ENCODE measurements around the gene RARB.

RARB gene

DNA sequence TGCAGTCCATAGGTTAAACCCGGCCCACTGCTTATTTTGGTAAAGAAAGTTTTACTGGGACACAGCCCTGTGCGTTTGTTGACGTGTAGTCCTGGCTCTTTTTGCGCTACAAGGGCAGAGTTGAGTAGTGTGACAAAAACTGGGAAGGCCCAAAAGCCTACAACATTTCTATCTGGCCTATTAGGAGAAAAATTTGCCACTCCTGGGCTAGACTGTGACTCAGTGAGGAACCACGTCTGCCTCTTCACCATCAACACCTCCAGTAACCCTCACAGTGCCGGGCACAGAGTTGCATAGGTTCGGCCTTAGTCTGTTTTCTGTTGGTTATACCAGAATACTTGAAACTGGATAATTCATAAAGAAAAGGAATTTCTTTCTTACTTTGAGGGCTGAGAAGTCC is 126.3 kb downstream of the RARB start:
- no peaks in the 10 kb centered on the region for H3K79me2 ChIP-seq (ENCODE audit: control insufficient read depth, insufficient read depth, low read length)
- DNase-seq = no peak
- H2BK5ac ChIP-seq (ENCODE audit: low read length) = no peak overlapping the region
- no peak overlapping the region for H2AK5ac ChIP-seq (ENCODE audit: low read length)
- H3K18ac ChIP-seq (ENCODE audit: low read length) = no peak overlapping the region
- no peaks in the 10 kb centered on the region for H3K79me1 ChIP-seq (ENCODE audit: low read length)
- no peak overlapping the region for H3K4ac ChIP-seq (ENCODE audit: low read depth, low read length)
- no peak overlapping the region for H3K4me3 ChIP-seq (ENCODE audit: low read length)
- no peak overlapping the region for H4K5ac ChIP-seq (ENCODE audit: low read length)
- H3K9ac ChIP-seq (ENCODE audit: low read length) = no peak overlapping the region
- no peaks in the 10 kb centered on the region for H3K27me3 ChIP-seq (ENCODE audit: insufficient read depth, low read length, poor library complexity)
- H3K56ac ChIP-seq (ENCODE audit: low read length) = no peak overlapping the region
- no CpG with 5 or more reads among the region's 7 CpGs for WGBS (ENCODE audit: extremely low coverage, insufficient coverage, low lambda C conversion rate)
- H4K8ac ChIP-seq (ENCODE audit: low read depth, low read length) = no peak overlapping the region
- no peak overlapping the region for H3K27ac ChIP-seq (ENCODE audit: low read depth, low read length)
- no peak overlapping the region for H2BK120ac ChIP-seq (ENCODE audit: low read depth, low read length)
- H3K36me3 ChIP-seq (ENCODE audit: control insufficient read depth, insufficient read depth, low read length) = no peaks in the 10 kb centered on the region
- no peak overlapping the region for H3K4me2 ChIP-seq (ENCODE audit: low read length)
- no peaks in the 10 kb centered on the region for H3K4me1 ChIP-seq (ENCODE audit: control insufficient read depth, low read depth, low read length)
- H2BK15ac ChIP-seq (replicated peaks; ENCODE audit: low read depth) = no peak overlapping the region
- no peak overlapping the region for H3K23ac ChIP-seq (ENCODE audit: low read length)

DNA sequence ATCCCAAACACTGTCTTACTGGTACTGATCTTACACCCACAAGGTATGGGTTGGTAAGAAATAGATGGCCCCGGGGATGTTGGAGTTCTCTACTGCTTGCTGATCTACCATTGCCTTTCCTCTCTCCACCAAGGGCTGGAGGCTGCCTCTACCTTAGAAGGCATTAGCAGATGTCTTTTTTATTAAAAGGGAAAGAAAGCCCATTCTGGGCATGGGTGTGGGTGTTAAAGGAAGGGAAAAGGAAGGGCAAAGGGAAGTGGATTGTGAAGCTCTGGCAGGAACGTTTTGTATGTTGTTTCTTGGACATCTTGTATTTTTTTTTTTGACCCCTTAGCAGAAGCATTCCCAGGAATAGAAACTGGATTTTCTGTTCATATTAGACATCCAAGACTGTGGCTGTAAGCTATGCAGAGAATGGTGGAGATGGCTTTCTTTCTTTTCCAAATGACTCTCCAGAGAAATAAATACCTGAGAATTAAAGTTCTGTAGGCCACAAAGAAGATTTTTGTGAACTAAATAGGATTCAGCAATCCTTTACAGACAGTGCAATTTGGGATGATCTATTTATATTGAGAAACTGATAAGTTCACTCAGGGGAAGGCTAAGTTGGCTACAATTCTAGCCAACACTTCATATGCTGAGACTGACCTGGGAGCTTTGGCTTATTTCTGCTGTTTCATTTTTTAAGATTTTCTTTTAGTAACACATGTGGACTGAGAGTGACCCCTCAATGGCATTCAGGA is 127.8 kb downstream of the RARB start:
- H3K27ac ChIP-seq (ENCODE audit: low read depth, low read length) = no peak overlapping the region
- DNase-seq = no peak
- H3K18ac ChIP-seq (ENCODE audit: low read length) = no peak overlapping the region
- H2BK15ac ChIP-seq (replicated peaks; ENCODE audit: low read depth) = no peak overlapping the region
- H2BK5ac ChIP-seq (ENCODE audit: low read length) = no peak overlapping the region
- H2BK120ac ChIP-seq (ENCODE audit: low read depth, low read length) = no peak overlapping the region
- no peaks in the 10 kb centered on the region for H3K79me2 ChIP-seq (ENCODE audit: control insufficient read depth, insufficient read depth, low read length)
- H4K8ac ChIP-seq (ENCODE audit: low read depth, low read length) = no peak overlapping the region
- no peak overlapping the region for H3K4me3 ChIP-seq (ENCODE audit: low read length)
- no peak overlapping the region for H3K4ac ChIP-seq (ENCODE audit: low read depth, low read length)
- no peak overlapping the region for H3K9ac ChIP-seq (ENCODE audit: low read length)
- H2AK5ac ChIP-seq (ENCODE audit: low read length) = no peak overlapping the region
- H3K4me2 ChIP-seq (ENCODE audit: low read length) = no peak overlapping the region
- no peaks in the 10 kb centered on the region for H3K79me1 ChIP-seq (ENCODE audit: low read length)
- H3K56ac ChIP-seq (ENCODE audit: low read length) = no peak overlapping the region
- no peaks in the 10 kb centered on the region for H3K4me1 ChIP-seq (ENCODE audit: control insufficient read depth, low read depth, low read length)
- no peak overlapping the region for H4K5ac ChIP-seq (ENCODE audit: low read length)
- WGBS (ENCODE audit: extremely low coverage, insufficient coverage, low lambda C conversion rate) = no CpG with 5 or more reads among the region's 2 CpGs
- H3K36me3 ChIP-seq (ENCODE audit: control insufficient read depth, insufficient read depth, low read length) = no peaks in the 10 kb centered on the region
- no peak overlapping the region for H3K23ac ChIP-seq (ENCODE audit: low read length)
- no peaks in the 10 kb centered on the region for H3K27me3 ChIP-seq (ENCODE audit: insufficient read depth, low read length, poor library complexity)

DNA sequence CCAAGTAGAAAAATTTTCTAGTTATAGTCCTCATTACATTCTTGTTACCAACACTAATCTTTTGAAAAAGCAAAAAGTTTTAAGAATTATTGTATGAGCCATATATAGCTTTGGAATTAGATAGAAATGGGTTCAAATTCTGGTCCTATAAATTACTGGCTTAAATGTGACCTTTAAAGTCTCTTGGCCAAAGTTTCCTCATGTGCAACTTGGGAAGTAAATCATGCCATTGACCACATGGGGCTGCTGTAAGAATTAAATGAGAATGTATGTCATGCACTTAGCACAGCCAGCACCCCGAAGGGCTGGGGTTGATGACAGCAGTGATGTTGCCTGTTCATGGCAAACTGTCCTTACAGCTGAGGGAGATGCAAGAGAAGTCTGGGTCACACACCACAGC is 128.4 kb downstream of the RARB start:
- no CpG with 5 or more reads among the region's 1 CpG for WGBS (ENCODE audit: extremely low coverage, insufficient coverage, low lambda C conversion rate)
- Histone ChIP-seq H3K56ac (ENCODE audit: low read length) (no peak overlapping the region), H4K8ac (ENCODE audit: low read depth, low read length) (no peak overlapping the region), H3K27me3 (ENCODE audit: insufficient read depth, low read length, poor library complexity) (no peaks in the 10 kb centered on the region), H3K36me3 (ENCODE audit: control insufficient read depth, insufficient read depth, low read length) (no peaks in the 10 kb centered on the region), H2BK5ac (ENCODE audit: low read length) (no peak overlapping the region), H2BK120ac (ENCODE audit: low read depth, low read length) (no peak overlapping the region), H3K4me1 (ENCODE audit: control insufficient read depth, low read depth, low read length) (no peaks in the 10 kb centered on the region), H3K4me3 (ENCODE audit: low read length) (no peak overlapping the region), H4K5ac (ENCODE audit: low read length) (no peak overlapping the region), H3K27ac (ENCODE audit: low read depth, low read length) (no peak overlapping the region), H2AK5ac (ENCODE audit: low read length) (no peak overlapping the region), H3K23ac (ENCODE audit: low read length) (no peak overlapping the region), H3K79me2 (ENCODE audit: control insufficient read depth, insufficient read depth, low read length) (no peaks in the 10 kb centered on the region), H3K18ac (ENCODE audit: low read length) (no peak overlapping the region), H3K4me2 (ENCODE audit: low read length) (no peak overlapping the region), H3K4ac (ENCODE audit: low read depth, low read length) (no peak overlapping the region), H3K9ac (ENCODE audit: low read length) (no peak overlapping the region), H3K79me1 (ENCODE audit: low read length) (no peaks in the 10 kb centered on the region), H2BK15ac (replicated peaks; ENCODE audit: low read depth) (no peak overlapping the region)
- DNase-seq = no peak

DNA sequence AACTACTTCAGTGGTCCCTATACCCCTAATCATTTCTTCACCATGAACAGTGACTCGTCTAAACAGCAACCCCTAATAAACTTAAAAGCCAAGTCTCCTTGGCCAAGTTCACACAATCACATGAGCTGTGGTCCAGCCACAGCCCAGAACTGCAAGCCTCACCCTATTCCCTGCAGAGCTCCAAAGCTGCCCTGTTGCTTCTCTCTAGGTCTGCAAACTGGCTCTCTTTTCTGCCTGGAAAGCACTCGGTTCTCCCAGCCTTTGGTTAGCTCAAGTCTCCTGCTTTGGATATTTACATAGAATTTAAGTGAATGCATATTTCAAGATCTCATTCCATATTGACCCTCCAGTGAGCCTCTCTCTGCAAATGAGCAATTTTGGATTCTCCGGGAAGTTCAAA is 129.6 kb downstream of the RARB start:
- no peaks in the 10 kb centered on the region for H3K4me1 ChIP-seq (ENCODE audit: control insufficient read depth, low read depth, low read length)
- no peak overlapping the region for H2BK15ac ChIP-seq (replicated peaks; ENCODE audit: low read depth)
- no peak overlapping the region for H2BK120ac ChIP-seq (ENCODE audit: low read depth, low read length)
- H3K79me1 ChIP-seq (ENCODE audit: low read length) = no peaks in the 10 kb centered on the region
- H3K56ac ChIP-seq (ENCODE audit: low read length) = no peak overlapping the region
- no CpG with 5 or more reads among the region's 3 CpGs for WGBS (ENCODE audit: extremely low coverage, insufficient coverage, low lambda C conversion rate)
- H3K18ac ChIP-seq (ENCODE audit: low read length) = no peak overlapping the region
- H3K4ac ChIP-seq (ENCODE audit: low read depth, low read length) = no peak overlapping the region
- H3K4me2 ChIP-seq (ENCODE audit: low read length) = no peak overlapping the region
- H4K8ac ChIP-seq (ENCODE audit: low read depth, low read length) = no peak overlapping the region
- DNase-seq = no peak
- no peak overlapping the region for H4K5ac ChIP-seq (ENCODE audit: low read length)
- no peak overlapping the region for H3K4me3 ChIP-seq (ENCODE audit: low read length)
- no peak overlapping the region for H2AK5ac ChIP-seq (ENCODE audit: low read length)
- H2BK5ac ChIP-seq (ENCODE audit: low read length) = no peak overlapping the region
- no peak overlapping the region for H3K23ac ChIP-seq (ENCODE audit: low read length)
- no peak overlapping the region for H3K27ac ChIP-seq (ENCODE audit: low read depth, low read length)
- H3K79me2 ChIP-seq (ENCODE audit: control insufficient read depth, insufficient read depth, low read length) = no peaks in the 10 kb centered on the region
- H3K36me3 ChIP-seq (ENCODE audit: control insufficient read depth, insufficient read depth, low read length) = no peaks in the 10 kb centered on the region
- H3K9ac ChIP-seq (ENCODE audit: low read length) = no peak overlapping the region
- no peaks in the 10 kb centered on the region for H3K27me3 ChIP-seq (ENCODE audit: insufficient read depth, low read length, poor library complexity)

DNA sequence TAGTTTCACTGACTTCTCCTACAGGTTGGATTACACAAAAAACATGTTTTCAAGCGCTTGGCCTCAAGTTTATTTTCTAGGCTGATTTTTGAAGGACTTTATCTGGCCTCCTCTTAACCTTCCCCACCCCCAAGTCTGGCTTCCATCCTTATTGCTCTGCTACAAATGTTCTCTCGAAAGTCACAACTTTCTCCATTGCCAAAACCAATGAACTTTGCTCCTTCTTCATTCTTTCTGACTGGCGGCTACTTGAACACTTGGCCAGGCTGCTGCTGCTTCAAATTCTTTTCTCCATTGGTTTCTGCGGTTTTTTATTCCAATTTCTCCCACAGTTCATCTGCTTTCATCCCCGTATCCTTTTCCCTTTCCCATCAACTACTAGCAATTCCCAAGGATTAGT is 130.1 kb downstream of the RARB start:
- no peak overlapping the region for H2BK15ac ChIP-seq (replicated peaks; ENCODE audit: low read depth)
- H2BK5ac ChIP-seq (ENCODE audit: low read length) = no peak overlapping the region
- H3K18ac ChIP-seq (ENCODE audit: low read length) = no peak overlapping the region
- no peak overlapping the region for H3K27ac ChIP-seq (ENCODE audit: low read depth, low read length)
- H3K23ac ChIP-seq (ENCODE audit: low read length) = no peak overlapping the region
- H3K4me3 ChIP-seq (ENCODE audit: low read length) = no peak overlapping the region
- no peaks in the 10 kb centered on the region for H3K36me3 ChIP-seq (ENCODE audit: control insufficient read depth, insufficient read depth, low read length)
- no peak overlapping the region for H4K8ac ChIP-seq (ENCODE audit: low read depth, low read length)
- no peaks in the 10 kb centered on the region for H3K4me1 ChIP-seq (ENCODE audit: control insufficient read depth, low read depth, low read length)
- no CpG with 5 or more reads among the region's 5 CpGs for WGBS (ENCODE audit: extremely low coverage, insufficient coverage, low lambda C conversion rate)
- no peaks in the 10 kb centered on the region for H3K27me3 ChIP-seq (ENCODE audit: insufficient read depth, low read length, poor library complexity)
- H3K79me1 ChIP-seq (ENCODE audit: low read length) = no peaks in the 10 kb centered on the region
- H3K9ac ChIP-seq (ENCODE audit: low read length) = no peak overlapping the region
- H3K4me2 ChIP-seq (ENCODE audit: low read length) = no peak overlapping the region
- no peaks in the 10 kb centered on the region for H3K79me2 ChIP-seq (ENCODE audit: control insufficient read depth, insufficient read depth, low read length)
- H2AK5ac ChIP-seq (ENCODE audit: low read length) = no peak overlapping the region
- H2BK120ac ChIP-seq (ENCODE audit: low read depth, low read length) = no peak overlapping the region
- DNase-seq = no peak
- no peak overlapping the region for H3K4ac ChIP-seq (ENCODE audit: low read depth, low read length)
- H3K56ac ChIP-seq (ENCODE audit: low read length) = no peak overlapping the region
- H4K5ac ChIP-seq (ENCODE audit: low read length) = no peak overlapping the region

DNA sequence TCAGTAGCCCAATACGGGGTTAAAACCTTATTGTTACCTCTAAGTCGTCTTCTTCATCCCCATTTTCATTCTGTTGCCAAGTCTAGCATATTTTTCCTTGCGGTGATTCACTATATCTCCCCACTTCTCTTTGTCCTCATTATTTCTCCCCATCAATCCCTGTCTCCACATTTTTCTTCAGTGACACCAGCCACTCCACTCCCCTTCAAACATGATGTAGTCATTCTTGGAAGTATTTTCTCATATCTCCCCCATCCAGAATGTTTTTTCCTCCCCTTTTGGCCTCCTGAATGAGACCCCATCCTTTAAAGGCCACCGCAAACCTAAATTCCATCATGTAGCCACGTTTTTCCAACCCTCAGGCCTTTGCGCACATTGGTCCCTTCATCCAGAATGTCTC is 130.7 kb downstream of the RARB start:
- H3K23ac ChIP-seq (ENCODE audit: low read length) = no peak overlapping the region
- no peak overlapping the region for H3K56ac ChIP-seq (ENCODE audit: low read length)
- DNase-seq = no peak
- no peaks in the 10 kb centered on the region for H3K4me1 ChIP-seq (ENCODE audit: control insufficient read depth, low read depth, low read length)
- H3K4me2 ChIP-seq (ENCODE audit: low read length) = no peak overlapping the region
- no peak overlapping the region for H3K4ac ChIP-seq (ENCODE audit: low read depth, low read length)
- H4K5ac ChIP-seq (ENCODE audit: low read length) = no peak overlapping the region
- H2BK5ac ChIP-seq (ENCODE audit: low read length) = no peak overlapping the region
- no peaks in the 10 kb centered on the region for H3K36me3 ChIP-seq (ENCODE audit: control insufficient read depth, insufficient read depth, low read length)
- H3K27me3 ChIP-seq (ENCODE audit: insufficient read depth, low read length, poor library complexity) = no peaks in the 10 kb centered on the region
- H3K9ac ChIP-seq (ENCODE audit: low read length) = no peak overlapping the region
- H3K18ac ChIP-seq (ENCODE audit: low read length) = no peak overlapping the region
- no peak overlapping the region for H2BK15ac ChIP-seq (replicated peaks; ENCODE audit: low read depth)
- H3K4me3 ChIP-seq (ENCODE audit: low read length) = no peak overlapping the region
- no peak overlapping the region for H2BK120ac ChIP-seq (ENCODE audit: low read depth, low read length)
- H3K79me2 ChIP-seq (ENCODE audit: control insufficient read depth, insufficient read depth, low read length) = no peaks in the 10 kb centered on the region
- H3K27ac ChIP-seq (ENCODE audit: low read depth, low read length) = no peak overlapping the region
- no peak overlapping the region for H4K8ac ChIP-seq (ENCODE audit: low read depth, low read length)
- no peak overlapping the region for H2AK5ac ChIP-seq (ENCODE audit: low read length)
- WGBS (ENCODE audit: extremely low coverage, insufficient coverage, low lambda C conversion rate) = no CpG with 5 or more reads among the region's 6 CpGs
- no peaks in the 10 kb centered on the region for H3K79me1 ChIP-seq (ENCODE audit: low read length)
